HEK293 (cell line): ENCODE data around the gene CDH10.

Source experiments
- CTCF ChIA-PET: fragments of 350-600 bp; formaldehyde crosslinking; extraction: SDS; loops from one replicate; lab custom pipeline; 2021; ENCODE audit warnings: antibody characterized with exemption; lab: Yijun Ruan, JAX
- POLR2A ChIA-PET: fragments of 300-600 bp; formaldehyde crosslinking; extraction: SDS; loops from one replicate; lab custom pipeline; 2020; ENCODE audit warnings: antibody characterized with exemption, inconsistent platforms; lab: Yijun Ruan, JAX
- H3K27ac ChIP-seq: fragments of 200-500 bp; sonication (Bioruptor generic); 2 replicates; pipeline ENCODE4 v1.5.1; 2014; ENCODE audit warnings: low read depth, low read length, control low read depth, inconsistent platforms; ENCODE audit errors: extremely low read depth
- H3K36me3 ChIP-seq, 2 experiments: fragments of 200-500 bp in 1 of 2; sonication (Bioruptor generic) in 1 of 2; 1 replicate in 1 of 2; 2 replicates in 1 of 2; pipeline ENCODE4 v1.5.1; 2014 to 2017; ENCODE audit warnings: inconsistent platforms in 2 of 2, low read length in 2 of 2; ENCODE audit not compliant: control insufficient read depth in 2 of 2, insufficient read depth in 1 of 2
- H3K4me1 ChIP-seq: fragments of 200-500 bp; sonication (Bioruptor generic); 2 replicates; pipeline ENCODE4 v1.5.1; 2014; ENCODE audit warnings: mild to moderate bottlenecking, low read length, inconsistent platforms; ENCODE audit not compliant: control insufficient read depth, insufficient read depth
- H3K4me3 ChIP-seq: 2 replicates; pipeline ENCODE4 v1.5.1; 2011; ENCODE audit warnings: low read depth, mild to moderate bottlenecking, control low read depth, low read length, moderate library complexity
- H3K9me3 ChIP-seq: fragments of 200-500 bp; sonication (Bioruptor generic); 2 replicates; pipeline ENCODE4 v1.5.1; 2014; ENCODE audit warnings: low read depth, low read length, inconsistent platforms; ENCODE audit not compliant: control insufficient read depth, insufficient read depth
- KLF17 ChIP-seq: fragments of 450-650 bp; formaldehyde crosslinking; IDR thresholded peaks from 2 replicates; pipeline ENCODE4 v1.5.1; 2016; ENCODE audit warnings: missing biosample characterization, missing genetic modification characterization
- MZF1 ChIP-seq: fragments of 450-650 bp; formaldehyde crosslinking; IDR thresholded peaks from 2 replicates; pipeline ENCODE4 v1.5.1; 2017; ENCODE audit warnings: missing biosample characterization, missing genetic modification characterization, borderline replicate concordance
- PRDM2 ChIP-seq: fragments of 450-650 bp; formaldehyde crosslinking; IDR thresholded peaks from 2 replicates; pipeline ENCODE4 v1.5.1; 2016; ENCODE audit warnings: missing biosample characterization, missing genetic modification characterization, borderline replicate concordance
- YY2 ChIP-seq: fragments of 450-650 bp; formaldehyde crosslinking; IDR thresholded peaks from 2 replicates; pipeline ENCODE4 v1.5.1; 2016; ENCODE audit warnings: missing biosample characterization, missing genetic modification characterization
- ZBTB11 ChIP-seq: fragments of 450-650 bp; formaldehyde crosslinking; conservative IDR thresholded peaks from 2 replicates; pipeline ENCODE4 v1.5.1; 2016; ENCODE audit warnings: low read depth, missing biosample characterization, missing genetic modification characterization
- ZNF16 ChIP-seq: fragments of 450-650 bp; formaldehyde crosslinking; IDR thresholded peaks from 2 replicates; pipeline ENCODE4 v1.5.1; 2016; ENCODE audit warnings: low read depth, missing biosample characterization, missing genetic modification characterization
- ZNF19 ChIP-seq: fragments of 450-650 bp; formaldehyde crosslinking; IDR thresholded peaks from 2 replicates; pipeline ENCODE4; 2016; ENCODE audit warnings: missing biosample characterization, missing genetic modification characterization, low read depth
- ZNF280D ChIP-seq: fragments of 450-650 bp; formaldehyde crosslinking; IDR thresholded peaks from 2 replicates; pipeline ENCODE4 v1.5.1; 2016; ENCODE audit warnings: missing biosample characterization, missing genetic modification characterization
- ZNF341 ChIP-seq: fragments of 450-650 bp; formaldehyde crosslinking; IDR thresholded peaks from 2 replicates; pipeline ENCODE4; 2016; ENCODE audit warnings: low read depth, missing biosample characterization, missing genetic modification characterization
- ZNF488 ChIP-seq: fragments of 450-650 bp; formaldehyde crosslinking; IDR thresholded peaks from 2 replicates; pipeline ENCODE4 v1.5.1; 2016; ENCODE audit warnings: missing biosample characterization, missing genetic modification characterization
- ZNF600 ChIP-seq: fragments of 450-650 bp; formaldehyde crosslinking; IDR thresholded peaks from 2 replicates; pipeline ENCODE4 v1.5.1; 2016; ENCODE audit warnings: missing biosample characterization, missing genetic modification characterization
- ZNF610 ChIP-seq: fragments of 450-650 bp; formaldehyde crosslinking; IDR thresholded peaks from 2 replicates; pipeline ENCODE4 v1.5.1; 2016; ENCODE audit warnings: missing biosample characterization, missing genetic modification characterization, borderline replicate concordance
- ZNF639 ChIP-seq: fragments of 450-650 bp; formaldehyde crosslinking; IDR thresholded peaks from 2 replicates; pipeline ENCODE4 v1.5.1; 2016; ENCODE audit warnings: missing biosample characterization, missing genetic modification characterization
- ZNF654 ChIP-seq: fragments of 450-650 bp; formaldehyde crosslinking; IDR thresholded peaks from 2 replicates; pipeline ENCODE4 v1.5.1; 2016; ENCODE audit warnings: low read depth, missing biosample characterization, missing genetic modification characterization
- ZNF670 ChIP-seq: fragments of 450-650 bp; formaldehyde crosslinking; IDR thresholded peaks from 2 replicates; pipeline ENCODE4 v1.5.1; 2016; ENCODE audit warnings: missing biosample characterization, missing genetic modification characterization, low read depth
- ZNF785 ChIP-seq: fragments of 450-650 bp; formaldehyde crosslinking; IDR thresholded peaks from 2 replicates; pipeline ENCODE4 v1.5.1; 2016; ENCODE audit warnings: missing biosample characterization, missing genetic modification characterization
- ZSCAN30 ChIP-seq: fragments of 450-650 bp; IDR thresholded peaks from 2 replicates; pipeline ENCODE4 v1.5.1; 2018; ENCODE audit warnings: missing biosample characterization, mild to moderate bottlenecking, missing genetic modification characterization, moderate library complexity

Gene CDH10

GRCh38 chr5:24510523-24510988 is 134.2 kb downstream of the CDH10 start (continued):
- TF ChIP-seq PRDM2 (tag by site-specific recombination) (no peak), ZNF654 (tag by site-specific recombination) (no peak)

- POLR2A ChIA-PET, result no interaction called here
- H3K4me3 ChIP-seq, result no peak overlapping the region
- H3K4me1 ChIP-seq, result no peaks in the 10 kb centered on the region
- TF ChIP-seq ZNF600 (tag by site-specific recombination) (no peak), MZF1 (tag by site-specific recombination) (no peak), ZNF670 (no peak), ZNF280D (tag by site-specific recombination) (no peak), ZNF16 (tag by site-specific recombination) (no peak), ZNF610 (tag by site-specific recombination) (no peak), YY2 (tag by site-specific recombination) (no peak), KLF17 (tag by site-specific recombination) (no peak)
- TF ChIP-seq, all 188 proteins: peak for 0
- H3K27ac ChIP-seq, result no peak overlapping the region
- CTCF ChIA-PET, result interaction anchor here (0.6 kb wide), 1 partner anchor 924 kb away, joined by 5 read pairs; no protein-coding TSS in a partner anchor
- no peaks in the 10 kb centered on the region for H3K36me3 ChIP-seq
- H3K9me3 ChIP-seq, result no peaks in the 10 kb centered on the region
These were observed 134.8 kb downstream of the CDH10 start for GRCh38 chr5:24509943-24510342.

- Histone ChIP-seq H3K9me3 (no peaks in the 10 kb centered on the region), H3K36me3 (no peaks in the 10 kb centered on the region), H3K4me1 (no peaks in the 10 kb centered on the region), H3K4me3 (no peak overlapping the region), H3K27ac (no peak overlapping the region)
- CTCF ChIA-PET, result no interaction called here
- POLR2A ChIA-PET, result no interaction called here
- TF ChIP-seq ZNF785 (tag by site-specific recombination) (no peak), ZNF341 (tag by site-specific recombination) (no peak), ZNF19 (tag by site-specific recombination) (no peak), ZBTB11 (no peak), ZNF639 (tag by site-specific recombination) (no peak), ZSCAN30 (no peak), ZNF488 (tag by site-specific recombination) (no peak)
These were observed 139.5 kb downstream of the CDH10 start for GRCh38 chr5:24505258-24505657.
